ENCODE results near the gene SCN8A.
"Not testable (repeated sequence)": the region's sequence is repeated elsewhere in the genome, so short reads cannot be mapped to it uniquely, and the experiment has no call there.

SCN8A gene

GRCh38 chr12:51817027-51817953, 226.3 kb downstream of the SCN8A start:
- no peak for DNase-seq (ENCODE audit: low read depth)

GRCh38 chr12:51818086-51818485, 227.1 kb downstream of the SCN8A start:
- no peak for DNase-seq (ENCODE audit: low read depth)

GRCh38 chr12:51818566-51819300, 227.7 kb downstream of the SCN8A start:
- DNase-seq (ENCODE audit: low read depth): peak; percentile 82

DNA sequence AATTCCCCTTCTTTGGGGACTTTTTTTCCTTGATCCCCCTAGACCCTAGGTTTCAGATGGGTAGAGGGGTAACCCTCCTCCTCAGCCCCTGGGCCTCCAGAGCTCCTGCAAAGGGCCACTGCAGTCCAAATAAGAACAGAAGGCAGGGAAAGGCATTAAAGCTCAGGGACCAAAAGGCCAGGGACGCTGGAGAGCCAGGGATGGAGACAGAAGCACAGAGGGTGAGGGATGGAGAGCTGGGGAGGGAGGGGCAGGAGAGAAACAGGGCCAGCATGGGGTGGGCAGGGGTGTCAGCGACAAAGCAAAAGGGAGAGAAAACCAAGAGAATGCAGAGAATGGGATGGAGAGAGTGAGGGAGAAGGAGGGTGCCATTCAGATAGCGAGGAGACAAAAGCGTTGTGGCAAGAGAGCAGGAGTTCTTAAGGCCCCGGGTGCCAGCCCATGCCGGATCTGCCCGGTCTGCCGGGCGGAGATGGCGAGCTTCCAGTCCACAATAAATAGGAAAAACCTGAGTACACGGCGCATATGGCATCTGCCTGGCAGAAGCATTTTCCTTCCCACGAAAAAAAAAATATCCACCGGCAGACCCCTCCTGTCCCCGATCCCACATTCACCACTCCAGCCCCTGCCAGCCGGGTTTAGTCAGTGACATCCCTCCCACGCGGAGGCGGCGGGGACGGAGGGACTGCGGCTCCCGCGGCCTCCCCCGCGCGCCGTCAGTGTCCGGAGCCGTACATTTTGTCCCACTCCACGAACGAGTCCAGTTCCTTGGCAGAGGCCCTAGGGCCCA, 228.9 kb downstream of the SCN8A start:
- DNase-seq (ENCODE audit: low read depth): no peak

- no peak for DNase-seq (ENCODE audit: low read depth)
These were observed 229.8 kb downstream of the SCN8A start for GRCh38 chr12:51820526-51821439.

GRCh38 chr12:51821440-51822260, 230.6 kb downstream of the SCN8A start:
- DNase-seq (ENCODE audit: low read depth): no peak

- no peak for DNase-seq (ENCODE audit: low read depth)
These were observed 231.2 kb downstream of the SCN8A start for GRCh38 chr12:51822261-51822616.

- DNase-seq (ENCODE audit: low read depth): no peak
These were observed 231.9 kb downstream of the SCN8A start for GRCh38 chr12:51822956-51823355.

- DNase-seq (ENCODE audit: low read depth): no peak
These were observed 233.0 kb downstream of the SCN8A start for GRCh38 chr12:51823875-51824565.

- no peak for DNase-seq (ENCODE audit: low read depth)
These were observed 234.2 kb downstream of the SCN8A start for GRCh38 chr12:51825216-51825615.

DNA sequence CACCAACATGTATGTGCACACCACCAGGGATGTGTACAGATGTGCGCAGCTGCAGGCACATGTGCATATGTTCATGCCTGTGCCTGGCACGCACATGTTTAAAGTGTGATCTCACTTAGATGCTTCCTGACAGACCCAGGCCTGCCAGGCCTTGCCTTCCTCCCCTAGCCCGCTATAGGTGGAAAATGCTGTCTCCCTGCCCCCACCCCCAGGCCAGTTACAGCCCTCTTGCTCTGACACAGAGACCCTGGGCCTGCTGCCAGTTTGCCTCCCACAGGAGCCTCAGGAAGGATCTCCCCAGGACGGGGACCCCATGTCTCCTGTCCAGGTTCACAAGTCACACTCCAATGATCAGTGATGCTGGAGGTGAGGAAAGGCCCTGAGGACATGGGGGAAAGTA, 235.8 kb downstream of the SCN8A start:
- no peak for DNase-seq (ENCODE audit: low read depth)

DNA sequence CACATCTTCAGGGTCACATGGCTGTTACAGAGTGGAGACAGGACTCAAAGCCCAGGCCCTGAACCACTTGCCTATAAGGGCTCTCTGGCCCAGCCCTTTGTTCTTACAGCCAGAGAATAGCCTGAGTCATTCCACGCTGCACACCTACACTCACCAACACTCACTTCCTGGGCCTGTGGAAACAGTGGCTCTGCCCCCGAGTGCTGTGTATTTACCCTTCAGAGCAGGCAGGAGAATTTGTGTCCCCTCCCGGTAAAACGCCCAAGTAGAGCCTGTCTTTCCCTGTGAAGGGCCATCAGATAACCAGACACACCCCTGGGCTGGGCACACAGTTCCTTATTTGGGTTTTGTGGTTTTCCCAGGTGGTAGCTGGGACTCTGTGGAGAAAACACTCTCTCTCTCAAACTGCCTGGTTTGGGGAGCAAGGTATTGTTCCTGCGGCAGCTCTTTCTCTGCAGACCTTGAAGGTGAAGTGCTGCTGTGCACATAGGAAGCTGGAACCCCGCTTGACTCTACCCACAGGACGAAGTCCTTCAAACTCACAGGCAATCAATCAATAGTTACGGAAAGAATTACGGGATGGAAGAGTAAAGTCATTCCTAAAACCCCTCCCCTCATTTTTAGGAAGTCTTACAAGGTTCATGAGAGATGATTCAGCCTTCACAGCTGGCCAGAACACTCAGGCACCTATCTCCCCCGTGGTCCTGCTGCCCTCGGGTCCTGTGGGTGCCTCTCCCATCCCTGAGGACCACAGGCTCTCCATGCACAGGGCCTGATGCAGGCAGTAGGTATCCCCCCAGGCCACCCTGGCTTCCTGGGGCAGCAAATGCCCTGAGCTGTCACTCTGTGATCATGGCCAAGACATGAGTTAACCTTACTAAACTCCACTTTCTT, 237.1 kb downstream of the SCN8A start:
- no peak for DNase-seq (ENCODE audit: low read depth)

DNA sequence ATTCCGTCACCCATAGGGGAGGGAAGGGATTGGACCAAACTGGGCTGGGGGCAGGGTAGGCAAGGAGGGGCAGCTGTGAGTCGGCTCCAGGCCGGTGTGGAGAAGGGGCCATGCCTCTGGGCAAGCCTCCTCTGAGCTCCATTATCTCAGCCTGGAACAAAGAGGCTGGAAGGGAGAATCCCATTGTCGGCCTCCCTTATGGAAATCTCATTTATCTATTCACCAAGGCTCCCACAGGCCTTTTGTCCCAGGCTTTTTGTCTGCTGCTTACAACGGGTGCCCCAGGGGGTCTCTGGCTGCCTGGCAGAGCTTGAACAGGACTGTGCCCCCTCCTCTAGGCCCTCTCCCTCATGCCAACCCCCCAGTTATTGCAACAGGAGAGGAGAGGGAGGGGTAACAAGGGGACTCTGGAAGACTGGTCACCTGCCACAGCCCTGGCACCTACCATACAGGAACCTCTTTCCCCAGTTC, 238.0 kb downstream of the SCN8A start:
- no peak for DNase-seq (ENCODE audit: low read depth)

DNA sequence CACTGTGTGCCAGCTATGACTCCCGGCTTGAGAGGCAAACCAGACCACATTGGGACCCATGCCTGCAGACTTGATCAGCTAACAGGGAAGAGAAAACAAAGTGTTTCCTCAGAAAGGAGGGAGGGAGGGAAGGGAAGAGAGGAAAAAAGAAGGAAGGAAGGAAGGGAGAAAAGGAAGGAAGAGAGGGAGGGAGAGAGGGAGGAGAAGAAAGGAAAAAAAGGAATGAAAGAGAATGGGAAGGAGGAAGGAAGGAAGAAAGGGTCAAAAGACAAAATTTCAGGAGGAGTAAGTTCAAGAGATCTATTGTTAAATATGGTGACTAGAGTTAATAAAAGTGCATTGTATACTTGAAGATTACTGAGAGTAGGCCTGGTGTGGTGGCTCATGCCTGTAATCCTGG, 238.6 kb downstream of the SCN8A start:
- no peak for DNase-seq (ENCODE audit: low read depth)

DNA sequence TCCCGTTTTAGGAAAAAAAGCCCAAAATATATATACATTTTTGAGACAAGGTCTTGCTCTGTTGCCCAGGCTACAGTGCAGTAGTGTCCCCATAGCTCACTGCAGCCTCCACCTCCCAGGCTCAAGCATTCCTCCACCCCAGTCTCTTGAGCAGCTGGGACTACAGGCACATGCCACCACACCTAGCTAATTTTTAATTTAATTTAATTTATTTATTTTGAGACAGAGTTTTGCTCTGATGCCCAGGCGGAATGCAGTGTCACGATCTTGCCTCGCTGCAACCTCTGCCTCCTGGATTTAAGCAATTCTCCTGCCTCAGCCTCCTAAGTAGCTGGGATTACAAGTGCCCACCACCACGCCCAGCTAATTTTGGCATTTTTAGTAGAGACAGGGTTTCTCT, 240.8 kb downstream of the SCN8A start:
- DNase-seq (ENCODE audit: low read depth): not testable (repeated sequence)

- no peak for DNase-seq (ENCODE audit: low read depth)
These were observed 241.5 kb downstream of the SCN8A start for GRCh38 chr12:51832354-51833107.

GRCh38 chr12:51833448-51834227, 242.6 kb downstream of the SCN8A start:
- no peak for DNase-seq (ENCODE audit: low read depth)
